K562 (cell line): ENCODE measurements around the gene SRSF9. TPM values are rescaled to one million over a fixed set of nuclear protein-coding genes. Genes with fewer than 3 reads are reported as not detected.

Experiments used
- CAMTA2 ChIP-seq: fragments of 250-450 bp; sonication (Bioruptor Pico); conservative IDR thresholded peaks from 2 replicates; pipeline ENCODE4 v1.5.1; 2022
- CC2D1A ChIP-seq: fragments of 450-650 bp; IDR thresholded peaks from 2 replicates; pipeline ENCODE4 v1.6.1; 2017; ENCODE audit warnings: mild to moderate bottlenecking
- CXXC5 ChIP-seq: fragments of 250-450 bp; sonication (Bioruptor Pico); IDR thresholded peaks from 2 replicates; pipeline ENCODE4 v1.8.0; 2022; ENCODE audit warnings: inconsistent platforms, mild to moderate bottlenecking, moderate library complexity
- ESRRA ChIP-seq: fragments of 450-650 bp; IDR thresholded peaks from 2 replicates; pipeline ENCODE4 v1.6.1; 2014; ENCODE audit warnings: low read depth, mild to moderate bottlenecking, moderate library complexity, borderline replicate concordance
- HIVEP1 ChIP-seq: fragments of 250-450 bp; sonication (Bioruptor Pico); IDR thresholded peaks from 2 replicates; pipeline ENCODE4 v1.4.0; 2020; ENCODE audit warnings: mild to moderate bottlenecking
- KAT7 ChIP-seq: sonication (generic); formaldehyde crosslinking; IDR thresholded peaks from 2 replicates; pipeline ENCODE4 v1.8.0; 2022; ENCODE audit warnings: missing genetic modification reagents, mild to moderate bottlenecking, borderline replicate concordance
- MAFK ChIP-seq: IDR thresholded peaks from 2 replicates; pipeline ENCODE4 v1.6.1; 2011; ENCODE audit warnings: low read length, improper control_type of control experiment
- MGA ChIP-seq: fragments of 450-650 bp; IDR thresholded peaks from 2 replicates; pipeline ENCODE4 v1.6.1; 2016; ENCODE audit warnings: mild to moderate bottlenecking, moderate library complexity
- MYNN ChIP-seq, 2 experiments: sonication (generic); formaldehyde crosslinking in 1 of 2; IDR thresholded peaks; 2 replicates each; pipeline versions ENCODE4 v1.5.0 to v1.6.1; 2016 to 2020; ENCODE audit warnings: antibody characterized with exemption in 1 of 2, missing genetic modification reagents in 1 of 2
- RBM34 ChIP-seq: fragments of 200-400 bp; formaldehyde crosslinking; IDR thresholded peaks from 2 replicates; pipeline ENCODE4 v1.6.1; 2018; ENCODE audit warnings: low read length, borderline replicate concordance; ENCODE audit not compliant: insufficient read depth
- YY1 ChIP-seq, 3 experiments: IDR thresholded peaks; 2 replicates each; pipeline ENCODE4 v1.6.1; 2011; ENCODE audit warnings: low read length in 2 of 3, mild to moderate bottlenecking in 2 of 3, moderate library complexity in 2 of 3, borderline replicate concordance in 1 of 3, control low read depth in 1 of 3, low read depth in 1 of 3; ENCODE audit not compliant: insufficient read depth in 3 of 3, insufficient replicate concordance in 2 of 3, control insufficient read depth in 1 of 3, insufficient read length in 1 of 3; ENCODE audit errors: extremely low read depth in 1 of 3
- ZNF134 ChIP-seq: fragments of 250-450 bp; sonication (Bioruptor Pico); conservative IDR thresholded peaks from 2 replicates; pipeline ENCODE4 v1.4.0; 2020
- ZNF184 ChIP-seq: sonication (generic); formaldehyde crosslinking; IDR thresholded peaks from 2 replicates; pipeline ENCODE4 v1.5.0; 2020; ENCODE audit warnings: missing genetic modification reagents
- ZNF583 ChIP-seq: fragments of 250-450 bp; sonication (Bioruptor Pico); IDR thresholded peaks from 2 replicates; pipeline ENCODE4 v1.4.0; 2020
- polyA plus RNA-seq, 8 experiments: library from polyadenylated mRNA; depleted of rRNA in 4 of 8; stranded (reverse) in 5 of 8; unstranded in 3 of 8; fragments of >200 nt; fragmentation: Nextera tagmentation in 2 of 8; fragmentation: Illumina TruSeq in 1 of 8; extraction: Ambion mirVana in 2 of 8; extraction: Trizol in 1 of 8; gene quantifications; 2 replicates each; pipeline versions ENCODE4 v1.2.1 to v1.2.3, GENCODE V29; 2011 to 2014; ENCODE audit warnings: inconsistent platforms in 1 of 8, missing spikeins in 1 of 8
- total RNA-seq, 7 experiments: library from RNA; depleted of rRNA in 6 of 7; stranded (reverse); fragments of >200 nt in 6 of 7; fragmentation: Illumina TruSeq in 2 of 7; extraction: Trizol in 2 of 7; gene quantifications; 2 replicates each; pipeline versions ENCODE4 v1.2.1 to v1.2.3, GENCODE V29; 2011 to 2021; ENCODE audit warnings: low replicate concordance in 1 of 7
- TF ChIP-seq, protein P1 (sequence below), 3 experiments: fragments of 200-800 bp in 1 of 3; sonication (Bioruptor generic) in 1 of 3; sonication (generic) in 1 of 3; formaldehyde crosslinking in 1 of 3; IDR thresholded peaks; 2 replicates each; pipeline versions ENCODE4 v1.6.1 to v1.8.0; 2016 to 2022; ENCODE audit warnings: mild to moderate bottlenecking in 2 of 3, missing compliant biosample characterization in 2 of 3, missing genetic modification characterization in 2 of 3, missing genetic modification reagents in 1 of 3

Gene SRSF9
- total and polyA plus RNA-seq, 9 of the 15 experiments (the other 6 are each of a cell fraction or from before 2014, with no cell fraction given), result 40.3 to 291 (median 230) TPM

GRCh38 chr12:120469450-120470149, at the start of gene SRSF9 (continued):
- TF ChIP-seq CAMTA2, result 0 out of 2 replicates have a peak, but pooled peaks have one; percentile 16
- TF ChIP-seq YY1 (IDR thresholded peaks at IDR 0.05; ENCODE audit: borderline replicate concordance in 1 of 3, control insufficient read depth in 1 of 3, extremely low read depth in 1 of 3, insufficient read depth in 3 of 3, insufficient read length in 1 of 3, insufficient replicate concordance in 2 of 3, low read depth in 1 of 3, low read length in 2 of 3), result peak in 2 of 3 experiments; percentile 78 to 79
- no peak for TF ChIP-seq ZNF184 (CRISPR knock-in tag)
- peak; percentile 60 for TF ChIP-seq MGA
- peak; percentile 48; the same call in 1 of the 2 replicates for TF ChIP-seq ZNF583 (CRISPR knock-in tag)
- peak; percentile 87 for TF ChIP-seq CXXC5 (CRISPR knock-in tag)
- peak; percentile 61; the same call in 1 of the 2 replicates for TF ChIP-seq KAT7 (CRISPR knock-in tag)
- TF ChIP-seq HIVEP1 (CRISPR knock-in tag), result no peak
- TF ChIP-seq, protein P1, sequence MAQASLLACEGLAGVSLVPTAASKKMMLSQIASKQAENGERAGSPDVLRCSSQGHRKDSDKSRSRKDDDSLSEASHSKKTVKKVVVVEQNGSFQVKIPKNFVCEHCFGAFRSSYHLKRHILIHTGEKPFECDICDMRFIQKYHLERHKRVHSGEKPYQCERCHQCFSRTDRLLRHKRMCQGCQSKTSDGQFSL (CRISPR knock-in tag; IDR thresholded peaks at IDR 0.05), result no peak
- TF ChIP-seq, protein P1 (tag; IDR thresholded peaks at IDR 0.05), result peak in 1 of 2 experiments; percentile 58; a peak in 1 of 4 replicates
- TF ChIP-seq RBM34, result no peak
- no peak for TF ChIP-seq ZNF134 (CRISPR knock-in tag)
- TF ChIP-seq CC2D1A, result no peak
- TF ChIP-seq MAFK, result no peak
- no peak for TF ChIP-seq MYNN (IDR thresholded peaks at IDR 0.05)
- no peak for TF ChIP-seq MYNN (CRISPR knock-in tag; IDR thresholded peaks at IDR 0.05)
- peak; percentile 73 for TF ChIP-seq ESRRA
